Measurements from ENCODE around the gene INPP5D.
"Not testable (repeated sequence)": the region's sequence is repeated elsewhere in the genome, so short reads cannot be mapped to it uniquely, and the experiment has no call there.

The INPP5D gene

GRCh38 chr2:233099820-233100191 is 39.7 kb downstream of the INPP5D start:
- not testable (repeated sequence) for DNase-seq

- DNase-seq = peak; percentile 43
Measured at GRCh38 chr2:233100192-233100998, 40.3 kb downstream of the INPP5D start.

- no peak for DNase-seq
Measured at GRCh38 chr2:233101141-233101540, 41.0 kb downstream of the INPP5D start.

GRCh38 chr2:233101816-233102215 is 41.7 kb downstream of the INPP5D start:
- no peak for DNase-seq

DNA sequence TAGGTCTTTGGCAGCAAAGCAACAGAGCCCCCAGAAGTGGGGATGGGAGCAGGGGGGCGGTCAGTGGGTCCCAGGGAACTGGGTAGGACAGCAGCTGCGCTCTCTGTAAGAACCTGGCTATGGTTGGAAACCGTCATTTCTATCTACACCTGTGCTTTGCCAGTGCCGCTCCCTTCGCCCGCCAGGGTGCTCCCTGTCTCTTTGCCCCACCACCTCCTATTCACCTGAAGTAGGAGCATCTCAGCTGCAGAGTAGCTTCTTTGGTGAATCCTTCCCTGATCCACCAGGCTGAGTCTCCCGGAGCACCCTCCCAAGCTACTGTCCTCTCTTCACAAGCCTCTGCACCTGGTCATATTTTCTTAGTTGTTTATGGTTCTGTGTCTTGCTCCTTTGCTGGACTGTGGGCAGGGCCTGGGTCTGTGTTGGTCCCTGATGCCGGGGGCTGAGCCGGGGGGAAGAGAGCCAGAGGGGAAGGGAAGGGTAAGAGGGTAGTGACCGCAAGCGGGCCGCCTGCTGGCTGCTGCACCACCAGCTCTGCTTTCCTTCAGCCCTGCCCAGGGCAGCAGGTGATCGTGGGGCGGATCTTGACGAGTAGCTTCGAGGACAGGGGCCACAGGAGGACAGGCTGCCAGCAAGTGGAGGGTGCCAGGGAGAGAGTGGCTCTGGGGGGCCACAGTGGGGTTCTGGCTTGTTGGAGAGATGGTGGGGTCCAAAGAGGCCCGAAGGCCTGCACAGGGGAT is 45.2 kb downstream of the INPP5D start:
- DNase-seq = no peak

DNA sequence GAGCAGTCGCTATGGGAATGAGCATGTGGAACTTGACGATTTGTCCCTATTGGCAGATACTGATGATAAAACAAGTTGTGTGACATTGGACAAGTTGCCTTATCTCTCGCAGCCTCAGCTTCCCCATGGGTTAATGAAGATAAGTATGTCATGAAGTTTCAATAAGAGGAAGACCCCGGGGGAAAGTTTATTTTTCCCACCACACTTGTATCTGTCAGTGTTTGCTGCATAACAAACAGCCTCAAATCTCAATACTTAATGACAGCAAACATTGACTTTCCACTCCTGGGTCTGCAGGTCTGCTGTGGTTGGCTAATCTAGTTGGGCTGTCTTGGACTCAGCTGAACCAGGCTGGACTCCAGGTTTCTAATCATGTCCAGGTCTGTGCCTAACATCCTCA is 45.8 kb downstream of the INPP5D start:
- DNase-seq = no peak

DNA sequence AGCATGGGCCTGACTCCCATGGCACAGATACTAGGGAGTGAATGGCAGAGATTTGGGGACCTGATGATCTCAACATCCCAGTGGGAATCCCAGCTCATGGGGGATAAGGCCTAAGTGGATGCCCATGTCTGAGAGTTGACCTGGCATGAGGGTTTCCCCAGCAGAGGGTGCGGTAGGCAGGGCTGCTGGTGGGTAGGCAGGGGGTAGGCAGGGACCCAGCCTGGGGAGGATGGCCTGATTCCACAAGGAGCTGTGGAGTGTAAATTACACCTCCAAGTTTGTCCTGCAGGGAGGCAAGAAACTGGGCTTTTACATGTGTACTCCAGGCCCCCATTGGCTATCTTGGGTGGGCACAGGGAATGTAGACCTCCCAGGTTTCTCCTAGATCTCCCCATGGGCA is 46.9 kb downstream of the INPP5D start:
- DNase-seq = no peak

DNA sequence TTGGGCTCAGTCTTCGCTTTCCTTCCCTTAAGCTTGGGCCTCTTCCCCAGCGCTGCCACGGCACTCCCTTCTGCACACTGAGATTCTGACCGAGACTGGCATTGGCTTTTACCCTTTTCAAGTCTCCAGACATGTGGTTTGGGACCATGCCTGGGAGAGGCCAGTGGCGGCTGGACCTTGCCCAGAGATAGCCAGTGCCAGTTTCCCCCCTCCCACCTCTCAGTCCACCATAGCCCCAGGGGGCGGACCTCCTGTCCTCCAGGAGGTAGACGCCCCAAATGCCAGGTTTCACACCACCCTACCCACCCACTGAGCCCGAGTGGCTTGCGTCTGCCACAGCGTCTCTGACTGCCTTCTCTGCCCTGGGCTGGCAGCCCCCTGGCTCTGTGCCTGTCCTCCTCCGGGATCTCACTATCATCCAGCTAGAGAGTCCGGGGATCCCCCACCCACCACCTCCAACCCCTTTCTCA is 47.7 kb downstream of the INPP5D start:
- DNase-seq = no peak

GRCh38 chr2:233108611-233109490 is 48.7 kb downstream of the INPP5D start:
- no peak for DNase-seq

DNA sequence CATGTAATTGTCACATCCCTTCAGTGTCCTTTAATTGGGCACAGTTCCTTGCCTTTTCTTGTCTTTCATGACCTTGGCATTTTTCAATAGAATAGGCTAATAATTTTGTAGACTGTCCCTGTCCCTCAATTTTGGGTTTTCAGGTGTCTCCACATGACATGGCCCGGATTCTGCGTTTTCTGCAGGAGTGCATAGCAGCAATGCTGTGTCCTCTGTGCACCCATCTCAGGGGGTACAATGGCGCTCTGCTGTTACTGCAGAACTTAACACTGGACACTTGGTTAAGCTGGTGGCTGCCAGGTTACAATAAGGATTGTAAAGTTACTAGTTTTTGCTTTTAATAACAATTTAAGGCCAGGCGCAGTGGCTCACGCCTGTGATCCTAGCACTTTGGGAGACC is 51.3 kb downstream of the INPP5D start:
- no peak for DNase-seq

GRCh38 chr2:233112329-233112728 is 52.2 kb downstream of the INPP5D start:
- DNase-seq = no peak

DNA sequence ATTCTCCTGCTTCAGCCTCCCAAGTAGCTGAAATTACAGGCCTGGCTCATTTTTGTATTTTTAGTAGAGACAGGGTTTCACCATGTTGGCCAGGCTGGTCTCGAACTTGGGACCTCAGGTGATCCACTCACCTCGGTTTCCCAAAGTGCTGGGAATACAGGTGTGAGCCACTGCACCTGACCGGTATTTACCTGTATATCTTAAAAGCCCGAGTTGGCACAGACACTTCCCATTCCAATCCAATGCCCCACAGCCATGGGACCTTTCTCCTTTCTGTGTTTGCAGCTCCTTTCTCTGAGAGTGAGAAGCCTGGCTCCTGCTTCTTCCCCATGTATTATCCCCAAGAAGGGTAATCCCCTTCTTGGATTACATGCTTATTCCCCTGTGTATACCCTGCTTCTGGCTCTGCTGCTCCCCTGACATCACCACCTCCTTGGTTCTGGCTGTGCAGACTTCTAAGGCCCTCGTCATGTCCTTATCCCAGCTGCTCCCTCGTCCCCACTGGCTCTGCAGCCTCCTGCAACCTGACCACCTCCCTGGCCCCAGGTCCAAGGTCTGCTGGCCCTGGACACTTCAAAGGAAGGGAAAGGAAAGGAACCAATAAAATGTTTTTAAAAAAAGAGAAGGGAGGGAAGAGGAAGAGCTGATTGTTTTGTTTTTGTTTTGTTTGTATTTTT is 52.8 kb downstream of the INPP5D start:
- no peak for DNase-seq

GRCh38 chr2:233114421-233114861 is 54.3 kb downstream of the INPP5D start:
- DNase-seq = no peak

DNA sequence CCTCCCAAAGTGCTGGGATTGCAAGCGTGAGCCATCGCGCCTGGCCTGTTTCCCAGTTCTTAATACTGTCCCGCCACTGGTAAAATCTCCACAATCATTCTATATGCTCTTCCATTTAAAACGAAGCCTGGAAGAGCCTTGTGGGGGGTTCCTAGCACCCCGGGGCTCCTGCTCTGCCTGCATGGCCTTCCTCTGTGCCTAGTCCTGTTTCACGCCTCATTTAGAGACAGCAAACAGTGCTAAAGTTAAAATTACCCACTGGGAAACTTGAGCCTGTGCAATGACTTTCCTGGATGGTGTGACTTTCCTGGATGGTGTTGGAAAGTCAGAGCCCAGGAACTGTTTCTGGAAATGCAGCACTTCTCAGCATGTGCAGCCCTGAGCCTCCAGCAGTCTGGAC is 55.0 kb downstream of the INPP5D start:
- DNase-seq = no peak

GRCh38 chr2:233115741-233116140 is 55.6 kb downstream of the INPP5D start:
- DNase-seq = no peak

DNA sequence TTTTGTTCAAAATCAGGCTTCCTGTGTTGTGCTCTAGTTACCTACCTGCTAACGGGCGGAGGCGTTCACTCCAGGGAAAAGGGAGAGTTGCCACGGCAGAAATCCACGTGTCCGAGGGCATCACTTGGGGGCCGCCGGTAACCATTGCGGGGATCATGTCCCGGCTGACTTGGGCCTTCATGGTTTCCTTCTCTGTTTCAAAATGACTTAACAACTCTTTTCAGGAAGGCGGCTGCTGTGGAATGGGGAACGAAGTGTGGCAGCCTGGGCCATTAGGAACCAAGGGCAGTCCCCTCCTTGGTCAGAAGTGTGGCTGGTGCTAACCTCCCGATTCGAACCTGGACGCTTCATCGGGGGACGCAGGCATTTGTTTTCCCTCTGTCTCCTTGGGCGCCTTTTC is 56.8 kb downstream of the INPP5D start:
- no peak for DNase-seq

DNA sequence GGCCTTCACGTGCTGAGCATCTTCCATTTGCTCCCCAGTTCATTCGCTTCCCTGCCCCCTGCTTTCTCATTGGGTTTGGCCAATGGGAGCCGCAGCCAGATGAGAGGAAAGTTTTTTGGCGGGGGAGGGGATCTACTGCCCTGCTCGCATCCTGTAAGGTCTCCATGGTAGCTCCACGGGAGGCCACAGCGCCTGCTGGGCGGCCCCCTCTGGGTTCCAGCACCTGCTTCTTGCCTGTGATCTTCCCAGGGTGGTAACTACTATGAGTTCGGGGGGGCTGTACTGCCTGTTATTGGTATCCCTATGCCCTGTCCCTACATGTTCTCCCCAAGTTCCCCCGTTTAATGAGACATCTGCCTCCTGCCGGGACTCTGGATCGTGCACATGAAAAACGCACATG is 57.2 kb downstream of the INPP5D start:
- no peak for DNase-seq

- no peak for DNase-seq
Measured at GRCh38 chr2:233117811-233118647, 57.9 kb downstream of the INPP5D start.

- no peak for DNase-seq
Measured at GRCh38 chr2:233118648-233119000, 58.5 kb downstream of the INPP5D start.

GRCh38 chr2:233119123-233119522 is 59.0 kb downstream of the INPP5D start:
- DNase-seq = no peak

- no peak for DNase-seq
Measured at GRCh38 chr2:233119806-233120205, 59.7 kb downstream of the INPP5D start.

- no peak for DNase-seq
Measured at GRCh38 chr2:233120459-233120858, 60.3 kb downstream of the INPP5D start.
